Endothelial cell of umbilical vein (primary cell): ENCODE data around the gene TRIM65.

Source experiments
- CTCF ChIP-seq, 2 donors: IDR thresholded peaks; 1 replicate in 1 of 2; 2 replicates in 1 of 2; pipeline ENCODE4 v1.5.1; 2011; ENCODE audit warnings: low read length in 2 of 2, mild to moderate bottlenecking in 2 of 2, moderate library complexity in 2 of 2, control low read depth in 1 of 2, inconsistent platforms in 1 of 2, low read depth in 1 of 2; ENCODE audit not compliant: insufficient read depth in 1 of 2; ENCODE audit errors: extremely low read depth in 1 of 2
- POLR2AphosphoS5 ChIP-seq: IDR thresholded peaks from 2 replicates; pipeline ENCODE4 v1.6.1; 2012; ENCODE audit warnings: low read depth, mild to moderate bottlenecking, control low read depth, low read length, moderate library complexity; ENCODE audit not compliant: insufficient read depth

- TF ChIP-seq CTCF (IDR thresholded peaks at IDR 0.05; ENCODE audit: extremely low read depth in 1 of 2, insufficient read depth in 1 of 2, low read depth in 1 of 2, low read length in 2 of 2): no peak
- TF ChIP-seq POLR2AphosphoS5: no peak
Measured at GRCh38 chr17:75888484-75888883, 8.3 kb downstream of the TRIM65 start.
